ACC112 (cell line): ENCODE data around the gene CWC15.
"Not testable (repeated sequence)": the region's sequence is repeated elsewhere in the genome, so short reads cannot be mapped to it uniquely, and the experiment has no call there.

ENCODE experiments used
- H2AFZ ChIP-seq: fragments of 200-600 bp; sonication (generic); one replicate; pipeline ENCODE4 v1.6.0; 2017; ENCODE audit warnings: antibody characterized with exemption, low read length; ENCODE audit not compliant: unreplicated experiment
- H3K27ac ChIP-seq: fragments of 200-600 bp; sonication (generic); 2 replicates; pipeline ENCODE4 v1.5.1; 2014; ENCODE audit warnings: low read depth, mild to moderate bottlenecking, antibody characterized with exemption, low read length, moderate library complexity
- H3K27me3 ChIP-seq: fragments of 200-600 bp; sonication (generic); 2 replicates; pipeline ENCODE4 v1.6.1; 2014; ENCODE audit warnings: mild to moderate bottlenecking, antibody characterized with exemption, low read length, moderate library complexity, mixed read lengths; ENCODE audit not compliant: insufficient read depth
- H3K36me3 ChIP-seq: fragments of 200-600 bp; sonication (generic); 2 replicates; pipeline ENCODE4 v1.6.1; 2016; ENCODE audit warnings: mild to moderate bottlenecking, antibody characterized with exemption, low read length, moderate library complexity, mixed read lengths; ENCODE audit not compliant: insufficient read depth
- H3K4me1 ChIP-seq: fragments of 200-600 bp; sonication (generic); one replicate; pipeline ENCODE4 v1.6.1; 2016; ENCODE audit warnings: low read length, mixed read lengths; ENCODE audit not compliant: insufficient read depth, unreplicated experiment, control insufficient read depth
- H3K4me3 ChIP-seq: fragments of 200-600 bp; sonication (generic); 2 replicates; pipeline ENCODE4 v1.5.1; 2014; ENCODE audit warnings: mild to moderate bottlenecking, low read depth, low read length
- H3K79me2 ChIP-seq: fragments of 200-600 bp; sonication (generic); one replicate; pipeline ENCODE4 v1.6.0; 2016; ENCODE audit warnings: low read length; ENCODE audit not compliant: control insufficient read depth, unreplicated experiment, insufficient read depth

CWC15 gene

GRCh38 chr11:94932503-94932902 is 40.9 kb downstream of the CWC15 start:
- Histone ChIP-seq H3K27ac (peak overlapping the region; percentile 85), H3K27me3 (no peaks in the 10 kb centered on the region), H2AFZ (no peak overlapping the region), H3K4me1 (peaks cover 44% of the 10 kb centered on the region), H3K4me3 (no peak overlapping the region), H3K79me2 (no peaks in the 10 kb centered on the region), H3K36me3 (no peaks in the 10 kb centered on the region)

GRCh38 chr11:94932072-94932471 is 41.3 kb downstream of the CWC15 start:
- H3K79me2 ChIP-seq, H3K36me3 ChIP-seq, H3K4me3 ChIP-seq, H3K27ac ChIP-seq, H3K27me3 ChIP-seq, H2AFZ ChIP-seq: not testable (repeated sequence)
- H3K4me1 ChIP-seq: peaks cover 48% of the 10 kb centered on the region

- Histone ChIP-seq H3K79me2 (no peaks in the 10 kb centered on the region), H3K36me3 (peaks cover 4% of the 10 kb centered on the region; the same call in 1 of the 2 replicates), H2AFZ (no peak overlapping the region), H3K4me3 (no peak overlapping the region), H3K27me3 (no peaks in the 10 kb centered on the region), H3K4me1 (peaks cover 38% of the 10 kb centered on the region), H3K27ac (peak overlapping the region; percentile 91)
These were observed 45.0 kb downstream of the CWC15 start for GRCh38 chr11:94928117-94928990.

- H3K79me2 ChIP-seq: no peaks in the 10 kb centered on the region
- H3K36me3 ChIP-seq: peaks cover 4% of the 10 kb centered on the region; the same call in 1 of the 2 replicates
- H3K27me3 ChIP-seq: no peaks in the 10 kb centered on the region
- H2AFZ ChIP-seq: no peak overlapping the region
- no peak overlapping the region for H3K4me3 ChIP-seq
- peaks cover 35% of the 10 kb centered on the region for H3K4me1 ChIP-seq
- peak overlapping the region; percentile 91 for H3K27ac ChIP-seq
These were observed 46.6 kb downstream of the CWC15 start for GRCh38 chr11:94926698-94927237.

- Histone ChIP-seq H3K27me3 (no peaks in the 10 kb centered on the region), H3K4me1 (peaks cover 35% of the 10 kb centered on the region), H3K27ac (peak overlapping the region; percentile 91), H3K4me3 (no peak overlapping the region), H2AFZ (no peak overlapping the region), H3K36me3 (peaks cover 4% of the 10 kb centered on the region; the same call in 1 of the 2 replicates), H3K79me2 (no peaks in the 10 kb centered on the region)
These were observed 47.1 kb downstream of the CWC15 start for GRCh38 chr11:94926271-94926625.

- peaks cover 4% of the 10 kb centered on the region; the same call in 1 of the 2 replicates for H3K36me3 ChIP-seq
- no peak overlapping the region for H3K4me3 ChIP-seq
- H2AFZ ChIP-seq: no peak overlapping the region
These were observed 47.7 kb downstream of the CWC15 start for GRCh38 chr11:94925422-94926270.

GRCh38 chr11:94924612-94925011 is 48.7 kb downstream of the CWC15 start:
- H2AFZ ChIP-seq: no peak overlapping the region

More at GRCh38 chr11:94925422-94926270, 47.7 kb downstream of the CWC15 start:
- Histone ChIP-seq H3K4me1 (peaks cover 35% of the 10 kb centered on the region), H3K79me2 (no peaks in the 10 kb centered on the region), H3K27ac (peak overlapping the region; percentile 91; the same call in 1 of the 2 replicates), H3K27me3 (no peaks in the 10 kb centered on the region)

GRCh38 chr11:94924171-94924572 is 49.2 kb downstream of the CWC15 start:
- H3K36me3 ChIP-seq: peaks cover 4% of the 10 kb centered on the region; the same call in 1 of the 2 replicates
- no peak overlapping the region for H3K27ac ChIP-seq
- H3K79me2 ChIP-seq: no peaks in the 10 kb centered on the region
- no peak overlapping the region for H2AFZ ChIP-seq
- no peak overlapping the region for H3K4me3 ChIP-seq
- H3K27me3 ChIP-seq: no peaks in the 10 kb centered on the region
- H3K4me1 ChIP-seq: peaks cover 35% of the 10 kb centered on the region

More at GRCh38 chr11:94924612-94925011, 48.7 kb downstream of the CWC15 start:
- Histone ChIP-seq H3K4me1 (peaks cover 35% of the 10 kb centered on the region), H3K36me3 (peaks cover 4% of the 10 kb centered on the region; the same call in 1 of the 2 replicates), H3K27me3 (no peaks in the 10 kb centered on the region), H3K79me2 (no peaks in the 10 kb centered on the region), H3K27ac (no peak overlapping the region), H3K4me3 (no peak overlapping the region)

GRCh38 chr11:94923004-94923334 is 50.4 kb downstream of the CWC15 start:
- Histone ChIP-seq H2AFZ (no peak overlapping the region), H3K27ac (no peak overlapping the region), H3K79me2 (no peaks in the 10 kb centered on the region), H3K4me1 (peaks cover 23% of the 10 kb centered on the region), H3K36me3 (peaks cover 4% of the 10 kb centered on the region; the same call in 1 of the 2 replicates), H3K4me3 (no peak overlapping the region), H3K27me3 (no peaks in the 10 kb centered on the region)

- H3K4me3 ChIP-seq: no peak overlapping the region
- no peaks in the 10 kb centered on the region for H3K27me3 ChIP-seq
- no peak overlapping the region for H3K27ac ChIP-seq
- H3K4me1 ChIP-seq: peaks cover 18% of the 10 kb centered on the region
- H3K79me2 ChIP-seq: no peaks in the 10 kb centered on the region
- peaks cover 4% of the 10 kb centered on the region; the same call in 1 of the 2 replicates for H3K36me3 ChIP-seq
- no peak overlapping the region for H2AFZ ChIP-seq
These were observed 50.9 kb downstream of the CWC15 start for GRCh38 chr11:94922321-94923003.
